ENCODE results near the gene NFIB.

NFIB gene

GRCh38 chr9:14246951-14247350, 67.0 kb downstream of the NFIB start:
- Histone ChIP-seq H3K4me3 (ENCODE audit: low read length, poor library complexity, severe bottlenecking) (no peak overlapping the region), H3K9me2 (replicated peaks; ENCODE audit: low read depth, low read length) (no peaks in the 10 kb centered on the region), H3K27me3 (ENCODE audit: insufficient read depth, low read length, poor library complexity, severe bottlenecking) (no peaks in the 10 kb centered on the region), H3K4me1 (ENCODE audit: insufficient read depth, low read length, poor library complexity, severe bottlenecking) (no peaks in the 10 kb centered on the region), H3K9me3 (ENCODE audit: insufficient read depth, low read depth, low read length) (no peaks in the 10 kb centered on the region), H3K4me2 (ENCODE audit: low read depth, low read length, poor library complexity, severe bottlenecking) (no peak overlapping the region), H4K20me1 (ENCODE audit: insufficient read depth, low read length, poor library complexity, severe bottlenecking) (no peaks in the 10 kb centered on the region), H2AFZ (ENCODE audit: low read length) (no peak overlapping the region), H3K9ac (ENCODE audit: low read depth, low read length, poor library complexity, severe bottlenecking) (no peak overlapping the region), H3F3A (ENCODE audit: low read depth) (no peaks in the 10 kb centered on the region), H3K79me2 (ENCODE audit: insufficient read depth, low read length) (no peaks in the 10 kb centered on the region), H3K36me3 (ENCODE audit: insufficient read depth, low read length) (no peaks in the 10 kb centered on the region)
- TF ChIP-seq EZH2phosphoT487 (IDR thresholded peaks at IDR 0.05; ENCODE audit: borderline replicate concordance) (no peak), CTCF (conservative IDR thresholded peaks at IDR 0.05; ENCODE audit: low read length) (no peak)

GRCh38 chr9:14245901-14246525, 67.9 kb downstream of the NFIB start:
- Histone ChIP-seq H3K9me2 (replicated peaks; ENCODE audit: low read depth, low read length) (no peaks in the 10 kb centered on the region), H4K20me1 (ENCODE audit: insufficient read depth, low read length, poor library complexity, severe bottlenecking) (no peaks in the 10 kb centered on the region), H3K4me2 (ENCODE audit: low read depth, low read length, poor library complexity, severe bottlenecking) (no peak overlapping the region), H3K9me3 (ENCODE audit: insufficient read depth, low read depth, low read length) (no peaks in the 10 kb centered on the region), H3K4me1 (ENCODE audit: insufficient read depth, low read length, poor library complexity, severe bottlenecking) (no peaks in the 10 kb centered on the region), H3K79me2 (ENCODE audit: insufficient read depth, low read length) (no peaks in the 10 kb centered on the region), H3K4me3 (ENCODE audit: low read length, poor library complexity, severe bottlenecking) (no peak overlapping the region), H3K9ac (ENCODE audit: low read depth, low read length, poor library complexity, severe bottlenecking) (no peak overlapping the region), H3F3A (ENCODE audit: low read depth) (no peaks in the 10 kb centered on the region), H2AFZ (ENCODE audit: low read length) (no peak overlapping the region), H3K36me3 (ENCODE audit: insufficient read depth, low read length) (no peaks in the 10 kb centered on the region), H3K27me3 (ENCODE audit: insufficient read depth, low read length, poor library complexity, severe bottlenecking) (no peaks in the 10 kb centered on the region)
- TF ChIP-seq EZH2phosphoT487 (IDR thresholded peaks at IDR 0.05; ENCODE audit: borderline replicate concordance): no peak
- TF ChIP-seq CTCF (conservative IDR thresholded peaks at IDR 0.05; ENCODE audit: low read length): no peak

GRCh38 chr9:14243514-14244042, 70.4 kb downstream of the NFIB start:
- Histone ChIP-seq H3K9me2 (replicated peaks; ENCODE audit: low read depth, low read length) (no peaks in the 10 kb centered on the region), H3K27me3 (ENCODE audit: insufficient read depth, low read length, poor library complexity, severe bottlenecking) (no peaks in the 10 kb centered on the region)
- TF ChIP-seq EZH2phosphoT487 (IDR thresholded peaks at IDR 0.05; ENCODE audit: borderline replicate concordance) (no peak), CTCF (conservative IDR thresholded peaks at IDR 0.05; ENCODE audit: low read length) (no peak)

More at GRCh38 chr9:14243514-14244042, 70.4 kb downstream of the NFIB start:
- no peaks in the 10 kb centered on the region for H3K4me1 ChIP-seq (ENCODE audit: insufficient read depth, low read length, poor library complexity, severe bottlenecking)
- H3K36me3 ChIP-seq (ENCODE audit: insufficient read depth, low read length): no peaks in the 10 kb centered on the region
- no peak overlapping the region for H3K4me2 ChIP-seq (ENCODE audit: low read depth, low read length, poor library complexity, severe bottlenecking)
- H4K20me1 ChIP-seq (ENCODE audit: insufficient read depth, low read length, poor library complexity, severe bottlenecking): no peaks in the 10 kb centered on the region
- H3K9me3 ChIP-seq (ENCODE audit: insufficient read depth, low read depth, low read length): no peaks in the 10 kb centered on the region
- no peak overlapping the region for H3K4me3 ChIP-seq (ENCODE audit: low read length, poor library complexity, severe bottlenecking)
- no peak overlapping the region for H3K9ac ChIP-seq (ENCODE audit: low read depth, low read length, poor library complexity, severe bottlenecking)
- no peaks in the 10 kb centered on the region for H3F3A ChIP-seq (ENCODE audit: low read depth)
- H2AFZ ChIP-seq (ENCODE audit: low read length): no peak overlapping the region
- no peaks in the 10 kb centered on the region for H3K79me2 ChIP-seq (ENCODE audit: insufficient read depth, low read length)
